GM23338 (cell line): ENCODE data around the gene COL4A1. TPM values are rescaled to one million over a fixed set of nuclear protein-coding genes. Genes with fewer than 3 reads are reported as not detected.

Experiments used
- ATAC-seq: fragments of 200-7000 bp; cut with Tn5 transposase; 3 replicates; pipeline ENCODE4 v1.9.1; 2020
- DNase-seq: peaks from one replicate; pipeline ENCODE4 v3.0.0-alpha.2; 2015; ENCODE audit warnings: low spot score
- H2AFZ ChIP-seq: fragments of 200-600 bp; sonication (generic); 2 replicates; pipeline ENCODE4 v1.8.0; 2016; ENCODE audit warnings: antibody characterized with exemption, mild to moderate bottlenecking, moderate library complexity
- H3F3A ChIP-seq: fragments of 200-600 bp; sonication (generic); replicated peaks from 2 replicates; pipeline ENCODE4 v1.8.0; 2017; ENCODE audit warnings: antibody characterized with exemption, mixed run types, low read depth
- H3K27ac ChIP-seq: fragments of 200-600 bp; sonication (generic); 2 replicates; pipeline ENCODE4 v1.6.1; 2016; ENCODE audit warnings: low read depth
- H3K27me3 ChIP-seq: fragments of 200-600 bp; sonication (generic); 2 replicates; pipeline ENCODE4 v1.8.0; 2016; ENCODE audit warnings: mild to moderate bottlenecking, mixed run types, moderate library complexity; ENCODE audit not compliant: insufficient read depth
- H3K36me3 ChIP-seq: fragments of 200-600 bp; sonication (generic); 2 replicates; pipeline ENCODE4 v1.8.0; 2016; ENCODE audit warnings: mild to moderate bottlenecking; ENCODE audit not compliant: insufficient read depth
- H3K4me1 ChIP-seq: fragments of 200-600 bp; sonication (generic); 2 replicates; pipeline ENCODE4 v1.8.0; 2016; ENCODE audit warnings: mild to moderate bottlenecking, moderate library complexity; ENCODE audit not compliant: insufficient read depth
- H3K4me2 ChIP-seq: fragments of 200-600 bp; sonication (generic); 2 replicates; pipeline ENCODE4 v1.7.1; 2017; ENCODE audit warnings: mixed run types
- H3K4me3 ChIP-seq: fragments of 200-600 bp; sonication (generic); 2 replicates; pipeline ENCODE4 v1.6.1; 2016; ENCODE audit warnings: mixed run types
- H3K79me2 ChIP-seq: fragments of 200-600 bp; sonication (generic); replicated peaks from 2 replicates; pipeline ENCODE4 v1.8.0; 2017; ENCODE audit warnings: mild to moderate bottlenecking; ENCODE audit not compliant: insufficient read depth
- H3K9me2 ChIP-seq: fragments of 200-600 bp; sonication (generic); 2 replicates; pipeline ENCODE4 v1.8.0; 2017; ENCODE audit not compliant: insufficient read depth
- H4K20me1 ChIP-seq: fragments of 200-600 bp; sonication (generic); replicated peaks from 2 replicates; pipeline ENCODE4 v1.8.0; 2017; ENCODE audit warnings: mild to moderate bottlenecking; ENCODE audit not compliant: insufficient read depth
- H3K27ac Mint-ChIP-seq: 2 replicates; pipeline ENCODE4 v1.8.0; 2020; ENCODE audit warnings: inconsistent platforms, mild to moderate bottlenecking, moderate library complexity, mixed read lengths
- H3K27me3 Mint-ChIP-seq: 3 replicates; pipeline ENCODE4 v1.8.0; 2022; ENCODE audit warnings: low read depth, mild to moderate bottlenecking, moderate library complexity, mixed read lengths, inconsistent platforms; ENCODE audit not compliant: insufficient read depth, poor library complexity
- H3K36me3 Mint-ChIP-seq: 3 replicates; pipeline ENCODE4 v1.8.0; 2021; ENCODE audit warnings: low read depth, mild to moderate bottlenecking, inconsistent platforms, moderate library complexity, mixed read lengths
- H3K4me1 Mint-ChIP-seq: 3 replicates; pipeline ENCODE4 v1.8.0; 2020; ENCODE audit warnings: mild to moderate bottlenecking, inconsistent platforms, mixed read lengths
- H3K4me3 Mint-ChIP-seq: 3 replicates; pipeline ENCODE4 v1.8.0; 2021; ENCODE audit warnings: moderate library complexity, mild to moderate bottlenecking, inconsistent platforms, mixed read lengths
- H3K9me3 Mint-ChIP-seq: 3 replicates; pipeline ENCODE4 v1.8.0; 2020; ENCODE audit warnings: moderate library complexity, mild to moderate bottlenecking, inconsistent platforms, mixed read lengths
- CTCF ChIP-seq, 2 experiments: fragments of 200-600 bp in 1 of 2; sonication (generic) in 1 of 2; conservative IDR thresholded peaks; 2 replicates each; pipeline versions ENCODE4 v1.5.1 to v1.6.1; 2016 to 2017; ENCODE audit warnings: antibody characterized with exemption in 2 of 2, low read depth in 2 of 2, mild to moderate bottlenecking in 2 of 2, moderate library complexity in 1 of 2
- ETS1 ChIP-seq: IDR thresholded peaks from 2 replicates; pipeline ENCODE4 v1.6.1; 2016; ENCODE audit warnings: antibody characterized with exemption
- EZH2phosphoT487 ChIP-seq: fragments of 200-600 bp; sonication (generic); IDR thresholded peaks from one replicate; pipeline ENCODE4 v1.8.1; 2018; ENCODE audit warnings: antibody characterized with exemption; ENCODE audit not compliant: unreplicated experiment
- JUNB ChIP-seq: IDR thresholded peaks from one replicate; pipeline ENCODE4 v1.6.1; 2016; ENCODE audit warnings: antibody characterized with exemption; ENCODE audit not compliant: unreplicated experiment
- NANOG ChIP-seq: IDR thresholded peaks from 2 replicates; pipeline ENCODE4 v1.6.1; 2016; ENCODE audit warnings: antibody characterized with exemption, borderline replicate concordance
- POLR2AphosphoS5 ChIP-seq: IDR thresholded peaks from 2 replicates; pipeline ENCODE4 v1.6.1; 2016; ENCODE audit warnings: antibody characterized with exemption, low read depth
- REST ChIP-seq: IDR thresholded peaks from one replicate; pipeline ENCODE4 v1.6.1; 2018; ENCODE audit warnings: antibody characterized with exemption; ENCODE audit not compliant: unreplicated experiment
- STAT1 ChIP-seq: IDR thresholded peaks from one replicate; pipeline ENCODE4 v1.6.1; 2016; ENCODE audit warnings: antibody characterized with exemption; ENCODE audit not compliant: unreplicated experiment
- ZNF114 ChIP-seq: fragments of 250-450 bp; sonication (Bioruptor Pico); IDR thresholded peaks from 2 replicates; pipeline ENCODE4 v1.5.0; 2020; ENCODE audit warnings: mild to moderate bottlenecking, moderate library complexity
- ZNF331 ChIP-seq: fragments of 250-450 bp; sonication (Bioruptor Pico); IDR thresholded peaks from 2 replicates; pipeline ENCODE4 v1.5.0; 2020; ENCODE audit warnings: low read depth, mild to moderate bottlenecking, moderate library complexity
- ZNF462 ChIP-seq: fragments of 250-450 bp; sonication (Bioruptor Pico); IDR thresholded peaks from 2 replicates; pipeline ENCODE4 v1.5.0; 2020; ENCODE audit warnings: mild to moderate bottlenecking, moderate library complexity
- polyA plus RNA-seq: library from polyadenylated mRNA; unstranded; fragments of >200 nt; fragmentation: Nextera tagmentation; extraction: Ambion mirVana; gene quantifications from 2 replicates; pipeline ENCODE4 v1.2.1, GENCODE V29; 2016
- total RNA-seq: library from RNA; depleted of rRNA; stranded (reverse); fragments of >200 nt; shearing (Covaris generic); gene quantifications from 2 replicates; pipeline ENCODE4 v1.2.3, GENCODE V29; 2014

Gene COL4A1
- total and polyA plus RNA-seq, 2 experiments from 2014 or later = 39.1 to 110 TPM

GRCh38 chr13:110162866-110163658, 143.9 kb downstream of the COL4A1 start:
- ATAC-seq (no peak), DNase-seq (no peak)
- TF ChIP-seq REST = no peak
- no peak for TF ChIP-seq ZNF114 (CRISPR knock-in tag)
- TF ChIP-seq CTCF (conservative IDR thresholded peaks at IDR 0.05; ENCODE audit: low read depth in 2 of 2) = no peak
- TF ChIP-seq EZH2phosphoT487 = no peak
- no peak for TF ChIP-seq JUNB
- no peak for TF ChIP-seq ZNF331 (CRISPR knock-in tag)
- no peak for TF ChIP-seq NANOG
- no peak for TF ChIP-seq ETS1
- no peak for TF ChIP-seq STAT1
- TF ChIP-seq ZNF462 (CRISPR knock-in tag) = no peak
- no peak for TF ChIP-seq POLR2AphosphoS5
- Mint-ChIP-seq H3K27ac (no peak overlapping the region), H3K9me3 (no peaks in the 10 kb centered on the region), H3K4me1 (no peaks in the 10 kb centered on the region), H3K4me3 (no peak overlapping the region), H3K27me3 (no peaks in the 10 kb centered on the region), H3K36me3 (peaks cover 12% of the 10 kb centered on the region)
- Histone ChIP-seq H3K79me2 (no peaks in the 10 kb centered on the region), H3K27me3 (no peaks in the 10 kb centered on the region), H3K4me2 (no peak overlapping the region), H3K4me1 (no peaks in the 10 kb centered on the region), H3K27ac (no peak overlapping the region), H3K9me2 (no peaks in the 10 kb centered on the region), H3F3A (no peaks in the 10 kb centered on the region), H3K4me3 (no peak overlapping the region), H3K36me3 (peaks cover 29% of the 10 kb centered on the region), H2AFZ (no peak overlapping the region), H4K20me1 (no peaks in the 10 kb centered on the region)
